ENCODE measurements around the gene ASB15.

ASB15 gene

GRCh38 chr7:123643495-123644441 is 42.1 kb downstream of the ASB15 start:
- ChIA-PET POLR2A (interaction anchor here (1.5 kb wide), 1 partner anchor 105 kb away, joined by 3 read pairs; the partner anchor contains the start of gene WASL), CTCF (interaction anchor here (0.6 to 1.4 kb wide), 4 partner anchors 8 to 59 kb away, joined by 3 to 6 read pairs (median 4); no protein-coding TSS in a partner anchor)
- Histone ChIP-seq H3K27ac (ENCODE audit: extremely low read depth, low read depth, low read length) (no peak overlapping the region; the same call in 1 of the 2 replicates), H3K4me1 (ENCODE audit: control insufficient read depth, insufficient read depth, low read length) (peaks cover 9% of the 10 kb centered on the region), H3K36me3 (ENCODE audit: control insufficient read depth in 2 of 2, insufficient read depth in 1 of 2, low read length in 2 of 2) (no peaks in the 10 kb centered on the region), H3K4me3 (ENCODE audit: low read depth, low read length) (peak overlapping the region; percentile 10), H3K9me3 (ENCODE audit: control insufficient read depth, insufficient read depth, low read depth, low read length) (no peaks in the 10 kb centered on the region)
- TF ChIP-seq ZNF184 (tag by site-specific recombination; IDR thresholded peaks at IDR 0.05) (0 out of 2 replicates have a peak, but pooled peaks have one; percentile 47), ZNF785 (tag by site-specific recombination; IDR thresholded peaks at IDR 0.05) (no peak), ZNF776 (tag by site-specific recombination; IDR thresholded peaks at IDR 0.05; ENCODE audit: borderline replicate concordance) (no peak), PATZ1 (tag by site-specific recombination; IDR thresholded peaks at IDR 0.05) (no peak), HOXA7 (CRISPR knock-in tag; IDR thresholded peaks at IDR 0.05; ENCODE audit: borderline replicate concordance) (no peak), RBAK (tag by site-specific recombination; IDR thresholded peaks at IDR 0.05) (no peak), ZSCAN18 (tag by site-specific recombination; IDR thresholded peaks at IDR 0.05) (no peak), ZNF670 (tag by site-specific recombination; IDR thresholded peaks at IDR 0.05; ENCODE audit: low read depth) (no peak), ZNF501 (tag by site-specific recombination; IDR thresholded peaks at IDR 0.05) (no peak), ZNF48 (tag by site-specific recombination; IDR thresholded peaks at IDR 0.05) (no peak), ZBTB10 (tag by site-specific recombination; IDR thresholded peaks at IDR 0.05) (no peak), ZNF621 (tag by site-specific recombination; IDR thresholded peaks at IDR 0.05) (no peak), ZNF473 (tag by site-specific recombination; IDR thresholded peaks at IDR 0.05) (no peak), GLI4 (tag by site-specific recombination; IDR thresholded peaks at IDR 0.05) (no peak), ZNF394 (tag by site-specific recombination; IDR thresholded peaks at IDR 0.05; ENCODE audit: borderline replicate concordance) (peak; percentile 54; the same call in 1 of the 2 replicates), PRDM6 (tag by site-specific recombination; IDR thresholded peaks at IDR 0.05) (peak; percentile 93), ZNF19 (tag by site-specific recombination; IDR thresholded peaks at IDR 0.05; ENCODE audit: low read depth) (no peak), ZNF596 (tag by site-specific recombination; IDR thresholded peaks at IDR 0.05) (no peak), ZBTB44 (tag by site-specific recombination; IDR thresholded peaks at IDR 0.05) (no peak), TRIM28 (IDR thresholded peaks at IDR 0.05; ENCODE audit: borderline replicate concordance, low read length) (no peak; the same call in 1 of the 2 replicates), ZNF121 (tag by site-specific recombination; IDR thresholded peaks at IDR 0.05) (no peak), ZNF112 (tag by site-specific recombination; IDR thresholded peaks at IDR 0.05) (no peak), ZNF266 (tag by site-specific recombination; IDR thresholded peaks at IDR 0.05; ENCODE audit: low read depth) (no peak), ZNF449 (tag by site-specific recombination; IDR thresholded peaks at IDR 0.05) (peak; percentile 39; the same call in 1 of the 2 replicates), ZNF311 (tag by site-specific recombination; IDR thresholded peaks at IDR 0.05; ENCODE audit: borderline replicate concordance) (no peak), GFI1B (tag by site-specific recombination; IDR thresholded peaks at IDR 0.05) (0 out of 2 replicates have a peak, but pooled peaks have one; percentile 16)

Data from HEK293 (cell line).